ENCODE data around the gene C14orf93. TPM values are rescaled to one million over a fixed set of nuclear protein-coding genes. Genes with fewer than 3 reads are reported as not detected.

C14orf93 gene
- total RNA-seq, 2 donors from 2014 or later: 10.9 to 12.6 TPM

- ATAC-seq (no peak), DNase-seq (ENCODE audit: low spot score in 2 of 2) (no peak)
- H3K9me3 Mint-ChIP-seq: no peaks in the 10 kb centered on the region
- H3K36me3 Mint-ChIP-seq: no peaks in the 10 kb centered on the region
- H3K27ac Mint-ChIP-seq: no peak overlapping the region
Observed at GRCh38 chr14:23047751-23048693, 38.1 kb upstream of the C14orf93 start.

- Mint-ChIP-seq H3K36me3 (no peaks in the 10 kb centered on the region), H3K27ac (no peak overlapping the region), H3K9me3 (no peaks in the 10 kb centered on the region)
- ATAC-seq: no peak
- no peak for DNase-seq (ENCODE audit: low spot score in 2 of 2)
Observed at GRCh38 chr14:23047034-23047634, 37.2 kb upstream of the C14orf93 start.

DNA sequence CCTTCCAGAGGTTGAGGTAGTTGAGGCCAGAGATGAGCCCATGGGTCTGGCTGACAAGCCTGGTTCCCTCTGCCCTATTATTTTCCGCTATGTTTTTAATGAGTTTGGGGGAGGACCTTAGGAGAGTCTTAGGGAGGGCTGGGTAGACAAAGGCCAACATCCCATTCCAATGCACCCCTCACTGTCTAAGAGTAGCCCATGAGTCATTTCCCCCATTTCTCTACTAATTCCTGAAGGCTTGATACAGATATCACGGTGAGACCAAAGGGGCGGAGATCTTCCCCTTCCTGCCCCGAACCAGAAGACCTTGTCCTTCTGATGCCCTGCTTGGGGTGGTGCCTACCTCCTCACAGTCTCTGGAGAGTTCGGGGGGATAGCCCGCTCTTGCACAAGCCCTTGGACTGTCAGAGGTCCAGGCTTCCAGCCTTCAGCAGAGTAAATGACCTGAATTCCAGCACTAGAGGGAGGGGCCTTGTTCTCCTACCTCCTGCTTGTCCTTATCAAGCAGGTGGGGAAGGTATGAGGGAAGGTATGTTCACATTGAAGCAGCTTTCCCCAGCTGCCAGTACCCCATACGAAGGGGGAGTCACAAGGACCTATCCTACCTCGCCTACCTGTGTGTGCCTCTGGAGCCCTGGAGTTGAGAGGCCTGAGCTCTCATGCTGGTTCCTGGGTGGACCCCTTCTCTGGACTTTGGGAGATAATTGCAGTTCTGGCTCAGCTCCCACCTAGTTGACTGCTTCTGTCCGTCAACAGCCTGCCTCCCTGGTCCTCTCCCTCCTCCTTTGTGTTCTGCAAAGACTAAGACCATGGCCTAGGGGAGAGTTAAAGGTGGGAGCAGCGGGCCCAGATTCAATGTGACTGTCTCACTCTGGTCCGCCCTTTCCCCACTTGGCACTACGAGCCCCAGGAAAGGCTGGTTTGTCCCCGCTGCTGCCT, 35.7 kb upstream of the C14orf93 start:
- no peak for ATAC-seq
- no peak for DNase-seq (ENCODE audit: low spot score in 2 of 2)
- Mint-ChIP-seq H3K27ac (no peak overlapping the region), H3K9me3 (no peaks in the 10 kb centered on the region), H3K36me3 (no peaks in the 10 kb centered on the region)

DNA sequence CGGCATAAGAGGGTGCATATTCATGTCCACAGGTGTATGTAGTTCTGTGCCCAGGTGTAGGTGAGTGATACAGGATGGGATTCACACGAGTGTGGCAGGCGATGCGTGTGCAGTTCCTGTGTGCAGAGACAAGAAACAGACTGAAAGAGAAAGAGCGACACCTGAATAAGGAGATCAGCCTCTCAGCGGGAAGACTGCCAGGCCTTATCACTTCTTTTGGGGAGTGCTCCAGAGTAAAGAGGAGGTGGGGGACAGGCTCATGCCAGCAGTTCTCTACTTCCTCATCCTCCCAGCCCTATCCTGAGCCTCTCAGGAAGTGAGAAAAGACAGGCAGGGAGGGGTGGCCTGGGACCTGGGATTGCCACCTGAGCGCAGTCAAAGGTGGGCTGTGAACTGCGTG, 34.9 kb upstream of the C14orf93 start:
- H3K36me3 Mint-ChIP-seq: no peaks in the 10 kb centered on the region
- no peak overlapping the region for H3K27ac Mint-ChIP-seq
- ATAC-seq: no peak
- H3K9me3 Mint-ChIP-seq: no peaks in the 10 kb centered on the region
- no peak for DNase-seq (ENCODE audit: low spot score in 2 of 2)

DNA sequence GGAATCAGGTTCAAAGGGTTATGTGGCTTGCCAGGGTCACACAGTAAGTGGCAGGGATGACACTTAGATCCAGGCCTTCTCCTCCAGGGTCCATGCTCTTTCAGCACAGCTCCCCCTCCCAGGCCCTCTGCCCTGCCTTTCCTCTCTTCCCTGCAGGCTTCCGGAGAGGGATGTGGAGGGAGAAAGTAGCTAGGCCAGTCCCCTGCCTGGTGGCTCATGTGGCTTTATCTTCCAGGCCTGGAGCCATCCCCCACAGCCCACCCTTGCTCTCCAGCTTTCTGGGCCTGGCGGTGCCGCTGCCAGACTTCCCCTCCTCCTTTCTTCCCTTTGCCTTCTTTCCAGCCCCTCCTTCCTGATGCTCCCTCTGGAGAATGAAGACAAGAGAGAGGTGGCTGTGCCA, 33.8 kb upstream of the C14orf93 start:
- DNase-seq (ENCODE audit: low spot score in 2 of 2): no peak
- H3K27ac Mint-ChIP-seq: no peak overlapping the region
- no peaks in the 10 kb centered on the region for H3K36me3 Mint-ChIP-seq
- no peak for ATAC-seq
- no peaks in the 10 kb centered on the region for H3K9me3 Mint-ChIP-seq

DNA sequence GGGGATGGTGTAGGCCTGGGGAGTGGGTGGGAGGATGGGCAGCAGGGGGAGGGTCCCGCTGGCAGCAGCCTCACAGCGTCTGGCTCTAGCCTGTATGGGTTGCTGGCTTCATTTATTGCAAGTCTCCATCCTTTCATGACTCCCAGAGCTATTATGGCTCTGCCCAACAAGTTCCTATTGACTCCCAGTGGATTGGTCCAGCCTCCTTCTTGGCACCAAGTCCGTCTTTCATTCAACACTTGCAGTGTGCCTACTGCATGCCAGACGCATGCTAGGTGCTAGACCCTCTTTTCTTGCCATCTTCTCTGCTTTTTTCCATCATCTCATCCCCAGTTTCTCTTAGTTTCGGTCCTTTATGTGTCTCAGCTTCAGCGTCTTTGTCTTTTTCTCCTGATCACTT, 33.2 kb upstream of the C14orf93 start:
- ATAC-seq: no peak
- Mint-ChIP-seq H3K9me3 (no peaks in the 10 kb centered on the region), H3K36me3 (no peaks in the 10 kb centered on the region), H3K27ac (no peak overlapping the region)
- no peak for DNase-seq (ENCODE audit: low spot score in 2 of 2)

GRCh38 chr14:23042162-23042965, 32.4 kb upstream of the C14orf93 start, which contains the start of gene PSMB11:
Gene PSMB11, plus strand, starts transcription at chr14:23042212. Its CDS starts 14 bp downstream, at chr14:23042226.
- no peaks in the 10 kb centered on the region for H3K9me3 Mint-ChIP-seq

DNA sequence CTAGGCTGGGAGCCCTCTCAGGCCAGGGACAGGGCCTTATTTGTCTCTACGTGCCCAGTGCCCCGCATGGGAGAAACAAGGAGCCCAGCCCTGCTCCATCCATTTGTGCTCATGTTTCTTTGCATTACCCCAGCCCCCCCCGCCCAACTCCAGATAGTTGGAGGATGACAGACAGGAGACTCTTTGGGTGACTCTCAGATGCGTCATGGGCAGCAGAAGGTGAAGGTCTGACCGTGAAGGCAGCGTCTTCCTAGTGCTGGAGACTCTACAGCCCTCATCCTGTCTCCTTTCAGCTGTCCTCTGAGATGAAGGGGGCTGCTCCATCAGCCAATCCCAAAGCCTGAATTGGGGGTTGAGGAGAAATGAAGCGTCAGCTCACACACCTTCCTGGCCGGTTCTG, 31.8 kb upstream of the C14orf93 start:
- Mint-ChIP-seq H3K27ac (no peak overlapping the region), H3K9me3 (no peaks in the 10 kb centered on the region), H3K36me3 (no peaks in the 10 kb centered on the region)
- no peak for DNase-seq (ENCODE audit: low spot score in 2 of 2)
- ATAC-seq: no peak

More at GRCh38 chr14:23042162-23042965, 32.4 kb upstream of the C14orf93 start, which contains the start of gene PSMB11:
- Mint-ChIP-seq H3K27ac (no peak within 1 kb of the TSS), H3K36me3 (no peaks in the 10 kb centered on the region)
- no peak for ATAC-seq
- no peak for DNase-seq (ENCODE audit: low spot score in 2 of 2)

DNA sequence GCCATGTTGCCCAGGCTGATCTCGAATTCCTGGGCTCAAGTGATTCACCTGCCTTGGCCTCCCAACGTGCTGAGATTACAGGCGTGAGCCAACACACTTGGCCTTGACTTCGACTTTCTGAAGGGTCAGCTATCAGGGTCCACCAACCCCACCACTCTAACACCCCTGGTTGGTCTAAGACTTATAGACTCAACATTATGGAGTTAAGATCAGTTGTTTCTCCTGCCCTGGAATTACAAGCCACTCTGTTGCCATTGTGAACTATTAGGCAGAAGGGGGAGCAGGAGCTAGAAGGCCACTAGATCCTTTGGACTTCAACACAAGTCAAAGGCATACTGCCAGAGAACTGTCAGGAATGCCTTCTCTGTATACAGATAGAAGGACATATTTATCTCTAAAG, 30.2 kb upstream of the C14orf93 start:
- H3K27ac Mint-ChIP-seq: no peak overlapping the region
- DNase-seq (ENCODE audit: low spot score in 2 of 2) (no peak), ATAC-seq (no peak)
- no peaks in the 10 kb centered on the region for H3K36me3 Mint-ChIP-seq
- no peaks in the 10 kb centered on the region for H3K9me3 Mint-ChIP-seq

GRCh38 chr14:23035303-23036144, 25.6 kb upstream of the C14orf93 start:
- Mint-ChIP-seq H3K9me3 (no peaks in the 10 kb centered on the region), H3K27ac (peak overlapping the region; percentile 97 to 99), H3K36me3 (peaks cover 27 to 36% of the 10 kb centered on the region in 2 donors)
- DNase-seq (ENCODE audit: low spot score in 2 of 2) (no peak), ATAC-seq (no peak)

- Mint-ChIP-seq H3K9me3 (no peaks in the 10 kb centered on the region), H3K27ac (peak within 1 kb of the TSS; percentile 97 to 99), H3K36me3 (peaks cover 27 to 36% of the 10 kb centered on the region in 2 donors)
- ATAC-seq: peak; percentile 93
- peak; percentile 78 to 90 for DNase-seq (ENCODE audit: low spot score in 2 of 2)
Observed at GRCh38 chr14:23034498-23035302, 24.8 kb upstream of the C14orf93 start, which contains the start of gene PSMB5. Gene PSMB5, minus strand, starts transcription at chr14:23034900. Its CDS starts 19 bp downstream, at chr14:23034881.

GRCh38 chr14:23033801-23034497, 24.0 kb upstream of the C14orf93 start:
- Mint-ChIP-seq H3K27ac (peak overlapping the region; percentile 97 to 99), H3K9me3 (no peaks in the 10 kb centered on the region), H3K36me3 (peaks cover 28 to 43% of the 10 kb centered on the region in 2 donors)
- ATAC-seq (peak in 1 of 2 donors; percentile 18), DNase-seq (ENCODE audit: low spot score in 2 of 2) (no peak)

GRCh38 chr14:23033251-23033727, 23.3 kb upstream of the C14orf93 start:
- DNase-seq (ENCODE audit: low spot score in 2 of 2) (no peak), ATAC-seq (no peak)
- H3K27ac Mint-ChIP-seq: peak overlapping the region; percentile 97 to 99
- no peaks in the 10 kb centered on the region for H3K9me3 Mint-ChIP-seq
- peaks cover 33 to 44% of the 10 kb centered on the region in 2 donors for H3K36me3 Mint-ChIP-seq

DNA sequence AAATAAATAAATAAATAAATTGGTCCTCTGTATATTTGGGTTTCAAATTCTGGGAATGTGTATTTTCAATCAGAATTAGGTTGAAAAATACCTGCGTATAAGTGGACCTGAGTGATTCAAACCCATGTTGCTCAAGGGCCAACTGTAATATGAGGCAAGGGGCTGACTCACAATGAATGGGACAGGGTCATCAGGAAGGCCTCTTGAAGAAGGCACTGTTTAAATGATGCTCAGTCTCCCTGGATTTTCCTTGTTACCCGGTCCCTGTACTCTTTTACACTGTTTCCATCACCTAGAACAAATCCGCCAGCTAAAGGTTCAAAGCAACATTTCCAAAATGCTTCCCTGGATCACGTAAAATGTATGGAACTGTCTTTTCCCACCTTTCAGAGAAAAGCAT, 21.0 kb upstream of the C14orf93 start:
- H3K36me3 Mint-ChIP-seq: peaks cover 36 to 50% of the 10 kb centered on the region in 2 donors
- no peak for DNase-seq (ENCODE audit: low spot score in 2 of 2)
- peak overlapping the region; percentile 21 to 94 for H3K27ac Mint-ChIP-seq
- no peak for ATAC-seq
- H3K9me3 Mint-ChIP-seq: no peaks in the 10 kb centered on the region
